GDM1 (cell line): ENCODE measurements around the gene ZNF329.
"Not testable (repeated sequence)": the region's sequence is repeated elsewhere in the genome, so short reads cannot be mapped to it uniquely, and the experiment has no call there.

ENCODE experiments used
- DNase-seq: peaks from one replicate; lab custom pipeline; 2025; lab: John Stamatoyannopoulos, UW

Gene ZNF329

DNA sequence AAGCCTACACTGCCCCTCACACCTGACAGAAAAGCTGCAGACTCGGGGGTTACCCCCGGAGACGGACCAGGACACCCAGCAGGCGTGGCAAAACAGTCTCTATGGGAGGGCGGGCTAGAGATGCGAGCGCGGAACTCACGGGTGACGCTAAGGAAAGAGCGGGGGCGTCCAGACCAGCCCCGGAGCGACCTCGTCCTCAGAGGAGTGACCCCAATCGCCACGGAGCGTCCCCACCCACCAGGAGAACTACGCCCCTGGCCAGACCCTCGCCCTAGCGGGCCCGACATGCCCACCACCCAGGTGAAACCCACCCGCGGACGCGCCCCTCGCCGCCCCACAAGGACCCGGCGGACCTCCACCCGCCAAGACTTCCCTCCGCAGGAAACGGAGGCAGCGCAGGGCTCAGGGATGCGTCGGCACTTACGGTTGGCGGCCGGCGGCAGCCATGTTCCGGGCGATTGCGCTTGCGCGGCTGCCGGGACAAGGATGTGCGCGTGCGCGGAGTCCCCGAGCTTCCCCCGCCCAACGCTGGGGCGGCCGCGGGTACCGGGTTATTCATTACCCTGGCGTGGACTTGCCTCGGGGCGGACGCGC lies at the start of gene ZNF329:
Gene ZNF329 (minus strand): TSS at position 462 of the 594 bp plus-strand sequence. CDS start 21,286 bp downstream, outside the sequence.
- DNase-seq, result peak; percentile 80

DNA sequence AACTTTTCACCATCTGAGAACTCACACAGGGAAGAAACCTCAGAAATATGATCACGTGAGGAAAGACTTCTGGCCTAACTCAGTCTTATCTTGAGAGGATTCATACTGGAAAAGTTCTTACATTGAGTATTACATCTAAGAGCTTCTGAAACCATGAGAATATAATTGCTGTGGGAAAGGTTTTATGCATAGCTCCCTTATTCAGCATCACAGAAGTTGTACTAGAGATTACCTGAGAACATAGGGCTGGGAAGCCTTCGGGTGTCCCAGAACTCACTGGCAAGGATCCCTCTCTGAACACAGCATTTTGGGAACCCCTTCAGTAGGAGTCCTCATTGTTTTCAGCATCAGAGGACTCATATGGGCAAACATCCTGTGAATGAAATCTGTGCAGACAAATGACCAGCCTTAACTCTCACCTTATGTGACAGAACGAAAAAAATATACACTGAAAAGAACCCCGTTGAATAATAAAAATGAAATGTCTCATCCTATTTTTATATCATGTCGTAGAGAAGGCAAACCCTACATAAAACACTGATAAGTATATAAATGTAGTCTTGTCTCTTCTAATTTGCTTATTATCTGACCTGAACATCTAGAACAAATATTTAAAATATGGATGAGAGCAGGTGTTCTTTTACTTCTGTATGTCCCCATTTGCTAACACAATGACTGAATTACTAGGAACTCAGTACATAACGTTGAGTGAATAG lies 46.5 kb upstream of the ZNF329 start:
- no peak for DNase-seq

DNA sequence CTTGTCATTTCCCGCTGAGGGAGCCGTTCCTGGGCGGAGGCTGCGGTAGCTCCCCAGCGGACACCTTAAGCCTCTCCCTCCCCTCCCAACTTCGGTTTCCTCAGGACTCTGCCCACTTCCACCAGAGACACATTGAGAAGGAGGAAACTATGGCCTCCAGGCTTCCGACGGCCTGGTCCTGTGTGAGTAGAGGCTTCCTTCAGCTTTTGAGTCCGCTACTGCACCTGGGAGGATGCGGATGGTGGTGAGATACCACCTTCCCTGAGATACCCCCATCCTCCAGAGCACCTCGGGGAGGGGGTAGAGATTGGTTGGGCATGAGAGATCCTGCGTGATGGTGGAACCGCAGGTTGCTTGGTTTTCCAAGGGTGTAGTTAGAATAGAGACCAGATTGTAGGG lies 33.2 kb upstream of the ZNF329 start:
- no peak for DNase-seq

DNA sequence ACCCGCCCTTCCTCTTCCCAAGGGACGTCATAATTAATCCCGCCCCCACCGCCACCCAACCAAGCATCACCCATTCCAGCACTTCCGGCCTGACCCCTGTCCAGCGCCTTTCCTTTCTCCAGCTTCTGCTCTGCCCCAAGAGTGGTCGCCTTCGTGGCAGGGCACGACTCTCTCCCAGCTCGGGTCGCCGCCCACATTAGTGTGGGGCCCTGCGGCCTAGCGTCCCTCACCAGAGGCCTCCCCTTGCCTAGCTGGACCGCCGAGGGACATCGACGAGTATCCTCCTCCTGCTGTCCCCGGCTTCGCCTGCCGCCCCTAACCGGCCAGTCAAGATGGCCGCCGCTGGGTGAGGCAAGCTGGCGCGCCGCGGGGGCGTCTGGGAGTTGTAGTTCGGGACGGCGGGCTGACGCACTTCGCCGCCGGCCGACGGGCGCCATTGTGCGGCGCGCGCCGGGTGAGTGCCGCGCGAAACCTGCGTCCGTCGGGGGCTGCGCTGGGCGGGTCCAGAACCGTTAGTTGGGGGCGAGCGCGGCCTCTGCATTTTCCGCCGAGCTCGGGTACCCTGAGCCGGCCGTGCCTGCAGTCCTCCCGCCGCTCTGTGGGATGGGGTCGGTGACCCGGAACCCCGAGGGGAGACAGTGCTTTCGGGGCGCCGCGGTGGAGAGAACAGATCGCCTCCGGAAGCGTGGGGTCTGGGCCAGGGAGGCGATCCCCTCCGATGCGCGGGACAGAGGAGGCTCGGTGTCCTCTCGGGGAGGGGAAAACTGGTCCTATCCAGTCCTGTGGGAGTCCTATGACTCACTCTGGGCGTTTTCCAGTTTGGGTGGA lies 32.6 kb upstream of the ZNF329 start, which contains the start of gene ZNF274:
Gene ZNF274 (plus strand): TSS at position 73 of the 828 bp plus-strand sequence. CDS start 905 bp downstream, outside the sequence.
- peak; percentile 83 for DNase-seq

DNA sequence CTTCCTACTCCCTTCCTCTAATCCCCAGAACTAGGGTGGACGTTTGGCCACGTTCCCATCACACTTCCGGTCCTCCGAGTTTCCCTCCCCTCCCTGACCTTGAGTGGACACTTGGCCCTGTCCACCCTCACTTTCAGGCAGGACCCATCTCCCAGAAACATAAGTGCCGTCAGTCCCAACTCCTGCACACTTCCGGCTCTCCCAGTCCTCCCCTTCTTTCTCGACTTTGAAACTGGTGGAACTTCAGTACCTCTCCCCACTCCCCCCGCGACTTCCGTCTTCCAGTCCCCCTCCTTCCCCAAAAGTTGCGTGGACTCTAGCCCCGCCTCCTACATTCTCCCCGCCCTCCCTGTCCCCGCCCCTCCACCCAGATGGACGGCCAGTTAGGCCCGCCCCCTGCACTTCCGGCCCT lies 32.0 kb upstream of the ZNF329 start:
- peak; percentile 78 for DNase-seq

DNA sequence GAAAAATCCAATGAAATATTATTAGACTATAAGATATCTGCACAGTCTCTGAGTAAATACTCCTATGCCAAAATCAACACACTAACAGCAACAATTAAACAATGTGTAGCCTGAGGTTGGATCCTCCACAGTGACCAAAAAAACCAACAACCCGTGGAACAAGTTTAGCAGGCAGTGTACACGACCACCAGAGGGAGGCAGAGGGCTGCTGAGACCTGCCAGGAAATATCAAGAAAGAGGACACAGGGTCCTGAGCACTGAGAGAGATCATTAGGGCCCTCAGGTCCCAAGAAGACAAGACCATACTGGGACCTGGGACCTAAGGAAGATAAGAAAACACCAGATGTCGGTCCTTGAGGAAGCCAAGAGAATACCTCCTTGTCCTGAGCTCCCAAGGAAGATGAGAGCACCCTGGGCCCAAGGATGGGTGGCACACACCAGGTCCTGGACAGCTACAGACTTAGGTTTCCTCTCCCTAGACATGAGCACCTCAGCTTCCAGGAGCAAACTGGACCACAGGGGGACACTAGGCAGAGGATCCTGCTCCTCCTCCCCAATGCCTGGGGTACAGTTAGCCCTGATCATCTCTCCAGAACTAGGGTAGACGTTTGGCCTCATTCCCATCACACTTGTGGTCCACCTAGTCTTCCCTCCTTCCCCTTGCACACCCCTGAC lies 31.4 kb upstream of the ZNF329 start:
- peak; percentile 33 for DNase-seq

DNA sequence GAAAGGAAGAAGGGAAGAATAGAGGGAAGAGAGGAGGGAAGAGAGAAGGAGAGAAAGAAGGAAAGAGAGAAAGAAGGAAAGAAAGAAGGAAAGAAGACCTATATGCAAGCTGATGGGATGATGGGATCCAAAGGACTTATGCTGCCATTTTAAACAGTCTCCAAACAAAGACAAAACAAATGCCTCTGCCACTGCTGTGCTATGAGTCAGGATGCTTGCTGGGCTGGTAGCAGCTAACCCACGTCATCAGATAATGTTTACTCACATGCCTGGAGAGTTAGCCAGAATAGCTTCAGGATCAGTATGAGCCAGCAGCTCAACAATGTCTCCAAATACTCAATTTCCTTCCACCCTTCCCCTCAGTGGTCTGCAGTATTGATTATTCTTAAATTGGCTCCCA lies 20.3 kb upstream of the ZNF329 start:
- DNase-seq, result no peak

DNA sequence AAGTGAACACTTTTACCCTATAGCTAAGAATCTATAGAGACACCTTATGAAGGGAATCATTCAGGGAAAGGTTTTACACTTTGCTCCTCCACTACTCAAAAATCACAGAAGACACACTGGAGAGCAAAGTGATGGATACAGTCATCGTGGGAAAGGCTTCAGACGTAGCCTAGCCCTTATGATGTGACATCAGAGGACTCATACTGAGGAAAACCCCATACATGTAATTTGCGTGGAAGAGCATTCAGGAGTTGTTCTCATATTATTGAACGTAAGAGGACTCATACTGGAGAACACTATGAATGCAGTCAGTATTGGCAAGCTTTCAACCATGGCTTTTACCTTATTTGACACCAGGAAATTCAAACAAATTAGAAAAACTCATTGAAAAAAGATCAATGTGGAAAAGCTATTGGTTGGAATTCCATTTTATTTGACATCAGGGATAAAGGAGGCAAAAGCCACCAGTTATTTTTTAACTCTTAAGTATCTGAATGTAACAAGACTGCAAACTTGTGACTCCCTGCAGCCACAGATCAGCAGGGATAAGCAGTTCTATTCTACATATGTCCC lies 16.2 kb upstream of the ZNF329 start:
- no peak for DNase-seq

DNA sequence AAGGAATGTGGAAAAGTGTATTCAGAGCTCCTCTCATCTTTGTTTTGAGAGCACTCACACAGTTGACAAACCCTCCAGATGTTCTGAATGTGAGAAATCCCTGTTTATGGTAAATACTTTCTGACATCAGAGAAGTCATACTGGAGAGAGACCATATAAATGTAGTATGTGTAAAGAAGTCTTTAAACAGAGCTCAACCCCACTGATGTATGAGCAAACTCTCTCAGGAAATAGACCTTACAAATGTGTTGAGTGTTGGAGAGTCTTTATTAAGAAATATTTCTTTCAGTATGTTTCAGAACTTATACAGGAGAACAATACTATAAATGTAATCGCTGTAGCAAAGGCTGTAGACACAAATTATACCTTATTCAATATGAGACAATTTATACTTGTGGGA lies 15.7 kb upstream of the ZNF329 start:
- no peak for DNase-seq

DNA sequence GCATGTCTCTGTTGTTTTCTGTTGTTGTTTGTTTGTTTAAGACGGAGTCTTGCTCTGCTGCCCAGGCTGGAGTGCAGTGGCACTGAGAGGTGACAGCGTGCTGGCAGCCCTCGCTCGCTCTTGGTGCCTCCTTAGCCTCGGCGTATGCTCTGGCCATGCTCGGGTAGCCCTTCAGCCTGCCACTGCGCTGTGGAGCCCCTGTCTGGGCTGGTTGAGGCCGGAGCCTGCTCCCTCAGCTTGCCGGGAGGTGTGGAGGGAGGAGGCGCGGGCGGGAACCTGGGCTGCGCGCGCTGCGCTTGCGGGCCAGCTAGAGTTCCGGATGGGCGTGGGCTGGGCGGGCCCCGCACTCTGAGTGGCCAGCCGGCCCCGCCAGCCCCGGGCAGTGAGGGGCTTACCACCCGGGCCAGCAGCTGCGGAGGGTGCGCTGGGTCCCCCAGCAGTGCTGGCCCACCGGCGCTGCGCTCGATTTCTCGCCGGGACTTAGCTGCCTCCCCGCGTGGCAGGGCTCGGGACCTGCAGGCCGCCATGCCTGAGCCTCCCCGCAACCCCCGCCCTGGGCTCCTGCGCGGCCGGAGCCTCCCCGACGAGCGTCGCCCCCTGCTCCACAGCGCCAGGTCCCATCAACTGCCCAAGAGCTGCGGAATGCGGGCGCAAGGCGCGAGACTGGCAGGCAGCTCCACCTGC lies 6.6 kb upstream of the ZNF329 start:
- no peak for DNase-seq

DNA sequence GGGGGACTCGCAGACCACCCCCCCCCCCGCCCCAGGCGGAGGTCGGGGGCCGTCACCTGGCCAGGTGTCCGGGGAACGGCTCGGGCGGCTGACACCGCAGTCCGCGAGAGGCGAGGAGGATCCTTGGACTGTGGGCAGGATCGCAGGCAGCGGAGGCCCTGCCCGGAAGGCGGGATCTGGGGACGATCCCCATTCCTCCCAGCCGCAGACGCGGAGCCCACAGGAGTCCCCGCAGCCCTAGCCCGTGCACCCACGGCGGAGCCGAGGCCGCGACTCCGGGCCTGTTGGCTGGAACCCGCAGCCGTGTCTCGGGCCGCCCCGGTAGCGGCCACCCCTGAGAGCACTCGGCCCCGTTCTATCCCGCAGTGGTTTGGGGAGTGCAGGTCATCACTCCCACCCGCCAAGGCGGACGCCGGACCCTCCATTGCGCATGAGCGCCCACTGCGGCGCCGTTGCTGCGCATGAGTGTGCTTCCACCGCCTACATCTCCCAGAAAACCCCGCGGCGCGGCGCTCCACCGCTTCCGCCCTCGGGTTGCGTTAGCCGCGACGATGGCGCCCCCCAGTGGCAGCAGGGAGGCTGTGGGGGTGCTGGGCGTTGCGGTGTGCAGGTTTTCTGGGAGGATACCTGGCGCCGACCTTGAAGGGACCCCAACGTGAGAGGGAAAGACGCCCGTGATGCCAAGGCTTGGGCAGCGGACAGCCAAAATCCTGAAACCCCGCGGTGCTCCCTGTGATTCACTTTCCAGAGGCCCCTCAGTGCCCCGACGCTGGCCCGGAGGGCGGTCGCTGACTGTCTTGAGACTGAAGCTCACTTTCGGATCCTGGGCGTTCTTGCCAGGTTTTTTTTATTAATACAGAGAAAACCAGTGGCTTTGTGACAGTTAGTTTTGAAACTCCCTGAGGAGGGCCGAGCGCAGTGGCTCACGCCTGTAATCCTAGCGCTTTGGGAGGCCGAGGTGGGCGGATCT lies 4.4 kb upstream of the ZNF329 start:
- DNase-seq, result peak; percentile 88

DNA sequence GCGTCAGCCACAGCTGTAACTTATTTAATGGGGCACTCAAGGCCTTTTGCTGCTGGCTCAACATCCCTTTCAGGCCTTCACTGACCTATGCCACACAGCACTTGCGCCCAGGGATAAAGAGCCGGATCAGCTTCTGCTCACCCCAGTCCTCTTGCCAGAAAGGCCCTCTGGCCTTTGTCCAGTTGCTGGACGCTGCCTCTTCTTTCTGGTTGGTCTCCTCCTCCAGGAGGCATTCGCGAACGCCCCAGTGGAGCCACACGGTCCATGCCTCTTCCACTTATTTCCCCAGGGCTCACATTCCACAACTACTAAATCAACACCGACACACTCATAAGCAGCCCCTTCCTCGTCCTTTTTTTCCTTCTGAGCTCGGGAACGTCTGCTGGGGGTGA lies 3.7 kb upstream of the ZNF329 start:
- no peak for DNase-seq

DNA sequence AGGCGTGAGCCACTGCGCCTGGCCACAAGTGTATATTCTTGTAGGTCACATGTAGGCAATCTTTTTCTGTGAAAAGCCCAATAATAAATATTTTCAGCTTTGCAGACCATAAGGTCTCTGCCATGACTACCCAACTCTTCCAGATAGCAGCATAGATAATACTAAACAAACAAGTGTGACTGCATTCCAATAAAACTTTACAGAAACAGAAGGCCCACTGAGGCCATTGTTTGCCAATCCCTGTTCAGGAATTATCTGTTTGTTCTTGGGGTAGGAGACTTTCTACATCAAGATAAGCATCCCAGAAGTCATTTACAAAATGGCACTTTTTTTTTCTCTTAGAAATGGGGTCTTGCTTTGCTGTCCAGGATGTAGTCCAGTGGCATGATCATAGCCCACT lies 2.8 kb upstream of the ZNF329 start:
- DNase-seq, result no peak

DNA sequence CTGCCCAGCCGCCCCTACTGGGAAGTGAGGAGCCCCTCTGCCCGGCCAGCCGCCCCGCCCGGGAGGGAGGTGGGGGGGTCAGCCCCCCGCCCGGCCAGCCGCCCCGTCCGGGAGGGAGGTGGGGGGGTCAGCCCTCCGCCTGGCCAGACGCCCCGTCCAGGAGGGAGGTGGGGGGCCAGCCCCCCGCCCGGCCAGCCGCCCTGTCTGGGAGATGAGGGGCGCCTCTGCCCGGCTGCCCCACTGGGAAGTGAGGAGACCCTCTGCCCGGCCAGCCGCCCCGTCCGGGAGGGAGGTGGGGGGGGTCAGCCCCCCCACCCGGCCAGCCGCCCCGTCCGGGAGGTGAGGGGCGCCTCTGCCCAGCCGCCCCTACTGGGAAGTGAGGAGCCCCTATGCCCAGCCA lies 3.1 kb downstream of the ZNF329 start:
- DNase-seq, result not testable (repeated sequence)

DNA sequence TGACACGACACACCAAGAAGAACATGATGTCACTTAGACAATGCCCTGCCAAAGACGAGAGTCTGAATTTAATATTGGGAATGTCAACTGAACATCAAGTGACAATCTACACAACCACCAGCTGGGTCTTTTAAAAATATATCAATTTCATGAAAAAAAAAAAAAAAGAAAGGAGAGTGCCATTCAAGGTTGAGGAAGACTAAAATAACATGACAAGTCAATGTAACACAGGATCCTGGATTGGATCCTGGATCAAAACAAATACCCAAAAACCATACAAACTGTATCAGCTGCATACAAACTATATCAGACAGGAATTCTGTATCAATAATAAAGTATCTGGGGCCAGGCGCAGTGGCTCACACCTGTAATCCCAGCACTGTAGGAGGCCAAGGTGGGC lies 4.7 kb downstream of the ZNF329 start:
- DNase-seq, result no peak

DNA sequence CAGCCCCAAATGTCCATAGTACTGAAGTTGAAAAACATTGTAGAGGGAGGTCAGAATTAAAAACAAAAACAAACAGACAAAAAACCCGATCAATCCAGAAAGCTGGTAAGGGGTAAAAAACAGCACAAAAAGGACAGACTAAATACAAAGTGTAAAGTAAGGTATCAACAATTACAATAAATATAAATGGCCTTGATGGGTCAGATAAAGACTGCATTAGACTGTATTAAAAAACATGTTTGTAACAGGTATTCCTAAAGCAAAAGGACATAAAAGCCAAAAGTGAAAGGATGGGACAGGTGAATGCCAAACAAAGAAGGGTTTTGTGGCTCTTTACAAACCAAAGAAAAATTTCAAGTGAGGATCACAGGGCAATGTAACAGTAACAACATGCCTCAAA lies 16.3 kb downstream of the ZNF329 start:
- DNase-seq, result no peak

DNA sequence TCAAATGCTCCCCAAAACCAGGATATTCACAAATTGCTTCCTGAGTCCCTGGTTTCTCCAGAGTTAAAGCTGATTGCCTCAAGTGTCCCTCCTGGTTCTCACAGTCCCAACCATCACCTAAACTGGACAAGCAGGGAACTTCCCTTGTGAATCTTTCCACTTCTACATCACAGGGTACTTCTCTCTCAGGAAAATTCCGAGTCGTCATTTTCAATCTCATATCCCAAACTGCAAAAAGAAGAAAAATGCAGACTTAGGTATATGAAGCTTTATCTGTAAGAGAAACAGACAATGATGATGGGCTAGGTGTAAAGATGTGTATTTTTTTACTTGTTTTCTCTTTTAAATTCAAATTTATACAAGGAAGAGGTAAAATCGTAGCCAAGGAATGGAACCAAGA lies 21.3 kb downstream of the ZNF329 start:
- no peak for DNase-seq

DNA sequence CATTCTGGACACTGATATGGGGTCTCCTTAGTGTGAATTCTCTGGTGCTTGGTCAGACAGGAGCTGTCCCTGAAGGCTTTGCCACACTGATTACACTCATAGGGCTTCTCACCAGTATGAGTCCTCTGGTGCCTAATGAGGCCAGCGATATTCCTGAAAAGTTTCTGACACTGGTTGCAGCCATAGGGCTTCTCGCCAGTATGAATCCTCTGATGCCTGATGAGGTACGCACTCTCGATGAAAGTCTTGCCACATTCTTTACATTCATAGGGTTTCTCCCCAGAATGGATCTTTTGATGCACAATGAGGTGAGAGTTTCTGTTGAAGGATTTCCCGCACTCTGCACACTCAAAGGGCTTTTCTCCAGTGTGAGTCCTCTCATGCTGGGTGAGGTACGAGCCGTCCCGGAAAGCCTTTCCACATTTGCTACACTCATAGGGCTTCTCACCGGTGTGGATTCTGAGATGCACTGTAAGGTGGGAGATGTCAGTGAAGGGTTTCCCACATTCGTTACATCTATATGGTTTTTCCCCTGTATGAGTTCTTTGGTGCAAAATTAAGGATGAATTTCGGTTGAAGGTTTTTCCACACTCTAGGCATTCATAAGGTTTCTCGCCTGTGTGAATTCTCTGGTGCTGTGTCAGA lies 22.4 kb downstream of the ZNF329 start:
- no peak for DNase-seq

DNA sequence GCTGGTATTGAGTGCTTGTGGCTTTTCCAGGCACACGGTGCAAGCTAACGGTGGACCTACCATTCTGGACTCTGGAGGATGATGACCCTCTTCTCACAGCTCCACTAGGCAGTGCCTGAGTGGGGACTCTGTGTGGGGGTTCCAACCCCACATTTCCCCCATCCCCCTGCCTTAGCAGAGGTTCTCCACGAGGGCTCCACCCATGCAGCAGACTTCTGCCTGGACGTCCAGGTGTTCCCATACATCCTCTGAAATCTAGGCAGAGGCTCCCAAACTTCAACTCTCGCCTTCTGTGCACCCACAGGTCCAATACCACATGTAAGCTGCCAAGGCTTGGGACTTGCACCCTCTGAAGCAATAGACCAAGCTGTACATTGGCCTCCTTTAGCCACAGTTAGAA lies 27.2 kb downstream of the ZNF329 start:
- DNase-seq, result no peak
